ENCODE measurements around the gene PEX1. TPM values are rescaled to one million over a fixed set of nuclear protein-coding genes. Genes with fewer than 3 reads are reported as not detected.

Gene PEX1
- total and polyA plus RNA-seq, 2 experiments from 2014 or later = 22.5 to 25.4 TPM

DNA sequence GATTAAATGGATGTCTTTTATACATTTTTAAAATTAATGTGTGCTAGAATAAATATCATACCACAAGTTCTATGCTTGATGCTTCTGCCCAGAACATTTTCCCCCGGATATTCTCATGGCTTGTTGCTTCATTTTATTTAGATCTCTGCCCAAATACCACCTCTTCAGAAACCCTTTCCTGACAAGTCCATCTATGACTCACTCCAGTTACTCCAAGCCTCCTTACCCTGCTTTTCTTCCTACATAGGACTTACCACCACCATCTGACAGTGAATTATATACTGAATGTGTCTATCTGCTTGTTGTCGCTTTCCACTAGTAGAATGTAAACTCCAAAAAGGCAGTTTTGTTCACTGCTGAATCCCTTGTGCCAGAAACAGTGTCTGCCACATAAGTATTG lies 31.4 kb downstream of the PEX1 start:
- Mint-ChIP-seq H3K36me3 (ENCODE audit: low read depth) (peaks cover 34% of the 10 kb centered on the region; the same call in 2 of the 3 replicates), H3K4me3 (no peak overlapping the region), H3K27me3 (ENCODE audit: insufficient read depth, low read depth, poor library complexity) (peaks cover 3% of the 10 kb centered on the region), H3K27ac (no peak overlapping the region), H3K9me3 (no peaks in the 10 kb centered on the region), H3K4me1 (no peaks in the 10 kb centered on the region)
- no peaks in the 10 kb centered on the region for H3K79me2 ChIP-seq (replicated peaks; ENCODE audit: insufficient read depth)
- no peaks in the 10 kb centered on the region for H4K20me1 ChIP-seq (replicated peaks; ENCODE audit: insufficient read depth)
- H3K4me3 ChIP-seq = no peak overlapping the region
- no peaks in the 10 kb centered on the region for H3K4me1 ChIP-seq (ENCODE audit: insufficient read depth)
- H2AFZ ChIP-seq = no peak overlapping the region
- ATAC-seq (no peak), DNase-seq (ENCODE audit: low spot score) (no peak)
- no peak for TF ChIP-seq ZNF114 (CRISPR knock-in tag; IDR thresholded peaks at IDR 0.05)
- no peak for TF ChIP-seq JUNB (IDR thresholded peaks at IDR 0.05; ENCODE audit: unreplicated experiment)
- TF ChIP-seq EZH2 (IDR thresholded peaks at IDR 0.05; ENCODE audit: low read depth, unreplicated experiment) = no peak
- TF ChIP-seq, protein P1, sequence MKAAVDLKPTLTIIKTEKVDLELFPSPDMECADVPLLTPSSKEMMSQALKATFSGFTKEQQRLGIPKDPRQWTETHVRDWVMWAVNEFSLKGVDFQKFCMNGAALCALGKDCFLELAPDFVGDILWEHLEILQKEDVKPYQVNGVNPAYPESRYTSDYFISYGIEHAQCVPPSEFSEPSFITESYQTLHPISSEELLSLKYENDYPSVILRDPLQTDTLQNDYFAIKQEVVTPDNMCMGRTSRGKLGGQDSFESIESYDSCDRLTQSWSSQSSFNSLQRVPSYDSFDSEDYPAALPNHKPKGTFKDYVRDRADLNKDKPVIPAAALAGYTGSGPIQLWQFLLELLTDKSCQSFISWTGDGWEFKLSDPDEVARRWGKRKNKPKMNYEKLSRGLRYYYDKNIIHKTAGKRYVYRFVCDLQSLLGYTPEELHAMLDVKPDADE (IDR thresholded peaks at IDR 0.05) = no peak
- TF ChIP-seq ZNF331 (CRISPR knock-in tag; IDR thresholded peaks at IDR 0.05; ENCODE audit: low read depth) = no peak
- TF ChIP-seq, protein P2, sequence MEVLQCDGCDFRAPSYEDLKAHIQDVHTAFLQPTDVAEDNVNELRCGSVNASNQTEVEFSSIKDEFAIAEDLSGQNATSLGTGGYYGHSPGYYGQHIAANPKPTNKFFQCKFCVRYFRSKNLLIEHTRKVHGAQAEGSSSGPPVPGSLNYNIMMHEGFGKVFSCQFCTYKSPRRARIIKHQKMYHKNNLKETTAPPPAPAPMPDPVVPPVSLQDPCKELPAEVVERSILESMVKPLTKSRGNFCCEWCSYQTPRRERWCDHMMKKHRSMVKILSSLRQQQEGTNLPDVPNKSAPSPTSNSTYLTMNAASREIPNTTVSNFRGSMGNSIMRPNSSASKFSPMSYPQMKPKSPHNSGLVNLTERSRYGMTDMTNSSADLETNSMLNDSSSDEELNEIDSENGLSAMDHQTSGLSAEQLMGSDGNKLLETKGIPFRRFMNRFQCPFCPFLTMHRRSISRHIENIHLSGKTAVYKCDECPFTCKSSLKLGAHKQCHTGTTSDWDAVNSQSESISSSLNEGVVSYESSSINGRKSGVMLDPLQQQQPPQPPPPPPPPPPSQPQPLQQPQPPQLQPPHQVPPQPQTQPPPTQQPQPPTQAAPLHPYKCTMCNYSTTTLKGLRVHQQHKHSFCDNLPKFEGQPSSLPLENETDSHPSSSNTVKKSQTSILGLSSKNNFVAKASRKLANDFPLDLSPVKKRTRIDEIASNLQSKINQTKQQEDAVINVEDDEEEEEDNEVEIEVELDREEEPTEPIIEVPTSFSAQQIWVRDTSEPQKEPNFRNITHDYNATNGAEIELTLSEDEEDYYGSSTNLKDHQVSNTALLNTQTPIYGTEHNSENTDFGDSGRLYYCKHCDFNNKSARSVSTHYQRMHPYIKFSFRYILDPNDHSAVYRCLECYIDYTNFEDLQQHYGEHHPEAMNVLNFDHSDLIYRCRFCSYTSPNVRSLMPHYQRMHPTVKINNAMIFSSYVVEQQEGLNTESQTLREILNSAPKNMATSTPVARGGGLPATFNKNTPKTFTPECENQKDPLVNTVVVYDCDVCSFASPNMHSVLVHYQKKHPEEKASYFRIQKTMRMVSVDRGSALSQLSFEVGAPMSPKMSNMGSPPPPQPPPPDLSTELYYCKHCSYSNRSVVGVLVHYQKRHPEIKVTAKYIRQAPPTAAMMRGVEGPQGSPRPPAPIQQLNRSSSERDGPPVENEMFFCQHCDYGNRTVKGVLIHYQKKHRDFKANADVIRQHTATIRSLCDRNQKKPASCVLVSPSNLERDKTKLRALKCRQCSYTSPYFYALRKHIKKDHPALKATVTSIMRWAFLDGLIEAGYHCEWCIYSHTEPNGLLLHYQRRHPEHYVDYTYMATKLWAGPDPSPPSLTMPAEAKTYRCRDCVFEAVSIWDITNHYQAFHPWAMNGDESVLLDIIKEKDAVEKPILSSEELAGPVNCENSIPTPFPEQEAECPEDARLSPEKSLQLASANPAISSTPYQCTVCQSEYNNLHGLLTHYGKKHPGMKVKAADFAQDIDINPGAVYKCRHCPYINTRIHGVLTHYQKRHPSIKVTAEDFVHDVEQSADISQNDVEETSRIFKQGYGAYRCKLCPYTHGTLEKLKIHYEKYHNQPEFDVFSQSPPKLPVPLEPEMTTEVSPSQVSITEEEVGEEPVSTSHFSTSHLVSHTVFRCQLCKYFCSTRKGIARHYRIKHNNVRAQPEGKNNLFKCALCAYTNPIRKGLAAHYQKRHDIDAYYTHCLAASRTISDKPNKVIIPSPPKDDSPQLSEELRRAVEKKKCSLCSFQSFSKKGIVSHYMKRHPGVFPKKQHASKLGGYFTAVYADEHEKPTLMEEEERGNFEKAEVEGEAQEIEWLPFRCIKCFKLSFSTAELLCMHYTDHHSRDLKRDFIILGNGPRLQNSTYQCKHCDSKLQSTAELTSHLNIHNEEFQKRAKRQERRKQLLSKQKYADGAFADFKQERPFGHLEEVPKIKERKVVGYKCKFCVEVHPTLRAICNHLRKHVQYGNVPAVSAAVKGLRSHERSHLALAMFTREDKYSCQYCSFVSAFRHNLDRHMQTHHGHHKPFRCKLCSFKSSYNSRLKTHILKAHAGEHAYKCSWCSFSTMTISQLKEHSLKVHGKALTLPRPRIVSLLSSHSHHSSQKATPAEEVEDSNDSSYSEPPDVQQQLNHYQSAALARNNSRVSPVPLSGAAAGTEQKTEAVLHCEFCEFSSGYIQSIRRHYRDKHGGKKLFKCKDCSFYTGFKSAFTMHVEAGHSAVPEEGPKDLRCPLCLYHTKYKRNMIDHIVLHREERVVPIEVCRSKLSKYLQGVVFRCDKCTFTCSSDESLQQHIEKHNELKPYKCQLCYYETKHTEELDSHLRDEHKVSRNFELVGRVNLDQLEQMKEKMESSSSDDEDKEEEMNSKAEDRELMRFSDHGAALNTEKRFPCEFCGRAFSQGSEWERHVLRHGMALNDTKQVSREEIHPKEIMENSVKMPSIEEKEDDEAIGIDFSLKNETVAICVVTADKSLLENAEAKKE (CRISPR knock-in tag; IDR thresholded peaks at IDR 0.05) = no peak
- TF ChIP-seq, protein P3, sequence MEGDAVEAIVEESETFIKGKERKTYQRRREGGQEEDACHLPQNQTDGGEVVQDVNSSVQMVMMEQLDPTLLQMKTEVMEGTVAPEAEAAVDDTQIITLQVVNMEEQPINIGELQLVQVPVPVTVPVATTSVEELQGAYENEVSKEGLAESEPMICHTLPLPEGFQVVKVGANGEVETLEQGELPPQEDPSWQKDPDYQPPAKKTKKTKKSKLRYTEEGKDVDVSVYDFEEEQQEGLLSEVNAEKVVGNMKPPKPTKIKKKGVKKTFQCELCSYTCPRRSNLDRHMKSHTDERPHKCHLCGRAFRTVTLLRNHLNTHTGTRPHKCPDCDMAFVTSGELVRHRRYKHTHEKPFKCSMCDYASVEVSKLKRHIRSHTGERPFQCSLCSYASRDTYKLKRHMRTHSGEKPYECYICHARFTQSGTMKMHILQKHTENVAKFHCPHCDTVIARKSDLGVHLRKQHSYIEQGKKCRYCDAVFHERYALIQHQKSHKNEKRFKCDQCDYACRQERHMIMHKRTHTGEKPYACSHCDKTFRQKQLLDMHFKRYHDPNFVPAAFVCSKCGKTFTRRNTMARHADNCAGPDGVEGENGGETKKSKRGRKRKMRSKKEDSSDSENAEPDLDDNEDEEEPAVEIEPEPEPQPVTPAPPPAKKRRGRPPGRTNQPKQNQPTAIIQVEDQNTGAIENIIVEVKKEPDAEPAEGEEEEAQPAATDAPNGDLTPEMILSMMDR (conservative IDR thresholded peaks at IDR 0.05; ENCODE audit: low read depth in 2 of 2) = no peak
- no peak for TF ChIP-seq POLR2AphosphoS5 (IDR thresholded peaks at IDR 0.05; ENCODE audit: low read depth)
- no peak for TF ChIP-seq NANOG (IDR thresholded peaks at IDR 0.05; ENCODE audit: borderline replicate concordance)
- TF ChIP-seq CREB1 (CRISPR knock-in tag; IDR thresholded peaks at IDR 0.05; ENCODE audit: low read depth) = no peak
- TF ChIP-seq, protein P4, sequence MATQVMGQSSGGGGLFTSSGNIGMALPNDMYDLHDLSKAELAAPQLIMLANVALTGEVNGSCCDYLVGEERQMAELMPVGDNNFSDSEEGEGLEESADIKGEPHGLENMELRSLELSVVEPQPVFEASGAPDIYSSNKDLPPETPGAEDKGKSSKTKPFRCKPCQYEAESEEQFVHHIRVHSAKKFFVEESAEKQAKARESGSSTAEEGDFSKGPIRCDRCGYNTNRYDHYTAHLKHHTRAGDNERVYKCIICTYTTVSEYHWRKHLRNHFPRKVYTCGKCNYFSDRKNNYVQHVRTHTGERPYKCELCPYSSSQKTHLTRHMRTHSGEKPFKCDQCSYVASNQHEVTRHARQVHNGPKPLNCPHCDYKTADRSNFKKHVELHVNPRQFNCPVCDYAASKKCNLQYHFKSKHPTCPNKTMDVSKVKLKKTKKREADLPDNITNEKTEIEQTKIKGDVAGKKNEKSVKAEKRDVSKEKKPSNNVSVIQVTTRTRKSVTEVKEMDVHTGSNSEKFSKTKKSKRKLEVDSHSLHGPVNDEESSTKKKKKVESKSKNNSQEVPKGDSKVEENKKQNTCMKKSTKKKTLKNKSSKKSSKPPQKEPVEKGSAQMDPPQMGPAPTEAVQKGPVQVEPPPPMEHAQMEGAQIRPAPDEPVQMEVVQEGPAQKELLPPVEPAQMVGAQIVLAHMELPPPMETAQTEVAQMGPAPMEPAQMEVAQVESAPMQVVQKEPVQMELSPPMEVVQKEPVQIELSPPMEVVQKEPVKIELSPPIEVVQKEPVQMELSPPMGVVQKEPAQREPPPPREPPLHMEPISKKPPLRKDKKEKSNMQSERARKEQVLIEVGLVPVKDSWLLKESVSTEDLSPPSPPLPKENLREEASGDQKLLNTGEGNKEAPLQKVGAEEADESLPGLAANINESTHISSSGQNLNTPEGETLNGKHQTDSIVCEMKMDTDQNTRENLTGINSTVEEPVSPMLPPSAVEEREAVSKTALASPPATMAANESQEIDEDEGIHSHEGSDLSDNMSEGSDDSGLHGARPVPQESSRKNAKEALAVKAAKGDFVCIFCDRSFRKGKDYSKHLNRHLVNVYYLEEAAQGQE (IDR thresholded peaks at IDR 0.05; ENCODE audit: unreplicated experiment) = no peak
- TF ChIP-seq STAT1 (IDR thresholded peaks at IDR 0.05; ENCODE audit: unreplicated experiment) = no peak
- TF ChIP-seq EZH2phosphoT487 (IDR thresholded peaks at IDR 0.05; ENCODE audit: unreplicated experiment) = no peak
- H3K27me3 ChIP-seq (ENCODE audit: insufficient read depth) = no peaks in the 10 kb centered on the region
- no peaks in the 10 kb centered on the region for H3F3A ChIP-seq (replicated peaks; ENCODE audit: low read depth)
- H3K4me2 ChIP-seq = no peak overlapping the region
- no peaks in the 10 kb centered on the region for H3K9me2 ChIP-seq (ENCODE audit: insufficient read depth)
- H3K27ac ChIP-seq (ENCODE audit: low read depth) = no peak overlapping the region
- peaks cover 27% of the 10 kb centered on the region for H3K36me3 ChIP-seq (ENCODE audit: insufficient read depth)

Measured in GM23338 (cell line).